HCT116 (cell line): ENCODE measurements around the gene HBG2. TPM values are rescaled to one million over a fixed set of nuclear protein-coding genes. Genes with fewer than 3 reads are reported as not detected.

Source experiments
- ATAC-seq: fragments of 200-7000 bp; cut with Tn5 transposase; 2 replicates; pipeline ENCODE4 v1.9.1; 2020; ENCODE audit warnings: mild to moderate bottlenecking, moderate library complexity
- BruUV-seq: library from RNA; stranded (reverse); fragments of 400-500 nt; replicated peaks from 2 replicates; lab custom pipeline; 2021; lab: Mats Ljungman, UMichigan
- CTCF ChIA-PET: fragments of 300-600 bp; sonication (Branson Sonifier 250); formaldehyde crosslinking; loops from one replicate; lab custom pipeline; 2021; ENCODE audit warnings: antibody characterized with exemption; lab: Charles Lee
- POLR2A ChIA-PET: fragments of 300-600, 350-600 bp; sonication (Branson Sonifier 250); formaldehyde crosslinking; loops from one replicate; lab custom pipeline; 2021; ENCODE audit warnings: antibody characterized with exemption; lab: Charles Lee
- RAD21 ChIA-PET, 2 experiments: fragments of 300-600 bp; sonication (Branson Sonifier 250); formaldehyde crosslinking; loops; one replicate each; lab custom pipeline; 2023; ENCODE audit warnings: low total read pairs in 2 of 2; ENCODE audit not compliant: uncharacterized antibody in 2 of 2, unreplicated experiment in 2 of 2, low non-redundant PET in 1 of 2; lab: Charles Lee
- DNase-seq: peaks from one replicate; pipeline ENCODE4 v3.0.0-alpha.2; 2010; ENCODE audit warnings: low read depth, low spot score
- H2AFZ ChIP-seq: fragments of 200-600 bp; shearing (Covaris generic), sonication (generic); 2 replicates; pipeline ENCODE4 v1.6.1; 2017; ENCODE audit warnings: low read depth, mixed run types, mixed read lengths, antibody characterized with exemption, low read length; ENCODE audit not compliant: poor library complexity, severe bottlenecking
- H3K27ac ChIP-seq: 2 replicates; pipeline ENCODE4 v1.5.1; 2012; ENCODE audit warnings: low read depth, low read length
- H3K27me3 ChIP-seq: fragments of 200-600 bp; sonication (generic); 2 replicates; pipeline ENCODE4 v1.6.1; 2016; ENCODE audit warnings: mixed run types, low read length, mixed read lengths; ENCODE audit not compliant: insufficient read depth
- H3K36me3 ChIP-seq, 2 experiments: fragments of 200-500 bp in 1 of 2; fragments of 200-600 bp in 1 of 2; sonication (Bioruptor generic) in 1 of 2; sonication (generic) in 1 of 2; 2 replicates each; pipeline versions ENCODE4 v1.5.1 to v1.6.1; 2014 to 2016; ENCODE audit warnings: low read length in 2 of 2, inconsistent platforms in 1 of 2, mixed read lengths in 1 of 2, mixed run types in 1 of 2; ENCODE audit not compliant: insufficient read depth in 2 of 2, control insufficient read depth in 1 of 2
- H3K4me1 ChIP-seq, 2 experiments: fragments of 200-600 bp in 1 of 2; sonication (generic) in 1 of 2; 2 replicates each; pipeline versions ENCODE4 v1.5.1 to v1.6.1; 2012 to 2017; ENCODE audit warnings: low read length in 2 of 2, inconsistent platforms in 1 of 2, mild to moderate bottlenecking in 1 of 2, mixed read lengths in 1 of 2, mixed run types in 1 of 2, moderate library complexity in 1 of 2; ENCODE audit not compliant: insufficient read depth in 2 of 2, control insufficient read depth in 1 of 2
- H3K4me2 ChIP-seq: fragments of 200-600 bp; sonication (generic); 2 replicates; pipeline ENCODE4 v1.6.1; 2017; ENCODE audit warnings: mixed run types, low read length, mixed read lengths
- H3K4me3 ChIP-seq, 2 experiments: fragments of 200-600 bp in 1 of 2; sonication (generic) in 1 of 2; replicated peaks in 1 of 2; 2 replicates each; pipeline ENCODE4 v1.5.1; 2011 to 2016; ENCODE audit warnings: low read length in 2 of 2, control low read depth in 1 of 2, low read depth in 1 of 2, mild to moderate bottlenecking in 1 of 2, mixed read lengths in 1 of 2, mixed run types in 1 of 2
- H3K79me2 ChIP-seq: fragments of 200-600 bp; sonication (generic); 2 replicates; pipeline ENCODE4 v1.6.1; 2017; ENCODE audit warnings: mild to moderate bottlenecking, mixed run types, low read length, moderate library complexity, mixed read lengths; ENCODE audit not compliant: insufficient read depth
- H3K9ac ChIP-seq: fragments of 200-600 bp; sonication (generic); 2 replicates; pipeline ENCODE4 v1.6.1; 2016; ENCODE audit warnings: low read length, mixed read lengths
- H3K9me2 ChIP-seq: fragments of 200-600 bp; sonication (generic), shearing (Covaris generic); 2 replicates; pipeline ENCODE4 v1.6.1; 2017; ENCODE audit warnings: mixed run types, mild to moderate bottlenecking, moderate library complexity; ENCODE audit not compliant: insufficient read depth
- H3K9me3 ChIP-seq, 2 experiments: fragments of 200-500 bp in 1 of 2; fragments of 200-600 bp in 1 of 2; sonication (Bioruptor generic) in 1 of 2; sonication (generic) in 1 of 2; 2 replicates each; pipeline ENCODE4 v1.6.1; 2014 to 2017; ENCODE audit warnings: low read length in 2 of 2, mixed read lengths in 2 of 2, inconsistent platforms in 1 of 2, low read depth in 1 of 2, mild to moderate bottlenecking in 1 of 2, mixed run types in 1 of 2, moderate library complexity in 1 of 2; ENCODE audit not compliant: control insufficient read depth in 1 of 2, insufficient read depth in 1 of 2
- H4K20me1 ChIP-seq: fragments of 200-600 bp; sonication (generic), shearing (Covaris generic); 2 replicates; pipeline ENCODE4 v1.6.1; 2017; ENCODE audit warnings: mixed run types, mild to moderate bottlenecking, moderate library complexity; ENCODE audit not compliant: insufficient read depth
- EGR1 ChIP-seq: IDR thresholded peaks from 2 replicates; pipeline ENCODE4 v1.6.1; 2012; ENCODE audit warnings: low read depth
- ELF1 ChIP-seq: IDR thresholded peaks from 2 replicates; pipeline ENCODE4 v1.6.1; 2012; ENCODE audit warnings: low read depth, borderline replicate concordance
- EZH2 ChIP-seq: fragments of 200-600 bp; sonication (generic); IDR thresholded peaks from 2 replicates; pipeline ENCODE4 v1.6.1; 2017; ENCODE audit warnings: antibody characterized with exemption, mixed run types
- FOSL1 ChIP-seq: IDR thresholded peaks from 2 replicates; pipeline ENCODE4 v1.6.1; 2012; ENCODE audit warnings: low read depth
- RAD21 ChIP-seq: IDR thresholded peaks from 2 replicates; pipeline ENCODE4 v1.6.1; 2012; ENCODE audit warnings: low read depth, mild to moderate bottlenecking
- SIN3A ChIP-seq: IDR thresholded peaks from 2 replicates; pipeline ENCODE4 v1.6.1; 2012; ENCODE audit warnings: low read depth
- SRF ChIP-seq: IDR thresholded peaks from 2 replicates; pipeline ENCODE4 v1.6.1; 2012; ENCODE audit warnings: low read depth
- TCF7L2 ChIP-seq: IDR thresholded peaks from 2 replicates; pipeline ENCODE4 v1.7.0; 2011; ENCODE audit warnings: borderline replicate concordance, inconsistent platforms; ENCODE audit not compliant: insufficient read depth, insufficient read length; ENCODE audit errors: extremely low read depth
- intact Hi-C: fragments of 100-400 bp; cut with micrococcal nuclease; formaldehyde crosslinking; loops from 2 replicates; pipeline ENCODE4 v1.10.0; 2022
- total RNA-seq: library from RNA; stranded (reverse); gene quantifications from one replicate; pipeline ENCODE4 v1.2.1, GENCODE V29; 2021; ENCODE audit not compliant: unreplicated experiment
- TF ChIP-seq, protein P1 (sequence below): IDR thresholded peaks from 2 replicates; pipeline ENCODE4 v1.6.1; 2012; ENCODE audit warnings: low read depth

HBG2 gene
- total RNA-seq, 1 experiment from 2014 or later, result 48.1 TPM

- intact Hi-C loops, result no loop called here
- no peak overlapping the region for H3K4me3 ChIP-seq
- no peaks in the 10 kb centered on the region for H4K20me1 ChIP-seq
- H3K36me3 ChIP-seq, result no peaks in the 10 kb centered on the region; a peak in 1 of 4 replicates
- H3K9me3 ChIP-seq, result no peaks in the 10 kb centered on the region
- ATAC-seq, result no peak
- H3K9me2 ChIP-seq, result no peaks in the 10 kb centered on the region
- CTCF ChIA-PET, result interaction anchor here (1.0 kb wide), 1 partner anchor 8 kb away, joined by 3 read pairs; no protein-coding TSS in a partner anchor
- POLR2A ChIA-PET, result no interaction called here
- H3K4me2 ChIP-seq, result no peak overlapping the region
- H3K27me3 ChIP-seq, result no peaks in the 10 kb centered on the region
- RAD21 ChIA-PET, result no interaction called here
- no peaks in the 10 kb centered on the region for H3K79me2 ChIP-seq
- H3K9ac ChIP-seq, result no peak overlapping the region
- H3K27ac ChIP-seq, result no peak overlapping the region
- no TSS peak for BruUV-seq
- peaks cover 18 to 39% of the 10 kb centered on the region in 2 experiments for H3K4me1 ChIP-seq
- TF ChIP-seq ELF1 (no peak), RAD21 (no peak), SIN3A (no peak), TCF7L2 (no peak), EZH2 (no peak), EGR1 (no peak), FOSL1 (no peak), SRF (no peak)
- TF ChIP-seq, protein P1, sequence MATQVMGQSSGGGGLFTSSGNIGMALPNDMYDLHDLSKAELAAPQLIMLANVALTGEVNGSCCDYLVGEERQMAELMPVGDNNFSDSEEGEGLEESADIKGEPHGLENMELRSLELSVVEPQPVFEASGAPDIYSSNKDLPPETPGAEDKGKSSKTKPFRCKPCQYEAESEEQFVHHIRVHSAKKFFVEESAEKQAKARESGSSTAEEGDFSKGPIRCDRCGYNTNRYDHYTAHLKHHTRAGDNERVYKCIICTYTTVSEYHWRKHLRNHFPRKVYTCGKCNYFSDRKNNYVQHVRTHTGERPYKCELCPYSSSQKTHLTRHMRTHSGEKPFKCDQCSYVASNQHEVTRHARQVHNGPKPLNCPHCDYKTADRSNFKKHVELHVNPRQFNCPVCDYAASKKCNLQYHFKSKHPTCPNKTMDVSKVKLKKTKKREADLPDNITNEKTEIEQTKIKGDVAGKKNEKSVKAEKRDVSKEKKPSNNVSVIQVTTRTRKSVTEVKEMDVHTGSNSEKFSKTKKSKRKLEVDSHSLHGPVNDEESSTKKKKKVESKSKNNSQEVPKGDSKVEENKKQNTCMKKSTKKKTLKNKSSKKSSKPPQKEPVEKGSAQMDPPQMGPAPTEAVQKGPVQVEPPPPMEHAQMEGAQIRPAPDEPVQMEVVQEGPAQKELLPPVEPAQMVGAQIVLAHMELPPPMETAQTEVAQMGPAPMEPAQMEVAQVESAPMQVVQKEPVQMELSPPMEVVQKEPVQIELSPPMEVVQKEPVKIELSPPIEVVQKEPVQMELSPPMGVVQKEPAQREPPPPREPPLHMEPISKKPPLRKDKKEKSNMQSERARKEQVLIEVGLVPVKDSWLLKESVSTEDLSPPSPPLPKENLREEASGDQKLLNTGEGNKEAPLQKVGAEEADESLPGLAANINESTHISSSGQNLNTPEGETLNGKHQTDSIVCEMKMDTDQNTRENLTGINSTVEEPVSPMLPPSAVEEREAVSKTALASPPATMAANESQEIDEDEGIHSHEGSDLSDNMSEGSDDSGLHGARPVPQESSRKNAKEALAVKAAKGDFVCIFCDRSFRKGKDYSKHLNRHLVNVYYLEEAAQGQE, result no peak
- H2AFZ ChIP-seq, result no peak overlapping the region
- DNase-seq, result no peak
Observed at GRCh38 chr11:5283086-5283485, 28.5 kb upstream of the HBG2 start.
